Measurements from ENCODE around the gene SLC26A11.

The SLC26A11 gene

DNA sequence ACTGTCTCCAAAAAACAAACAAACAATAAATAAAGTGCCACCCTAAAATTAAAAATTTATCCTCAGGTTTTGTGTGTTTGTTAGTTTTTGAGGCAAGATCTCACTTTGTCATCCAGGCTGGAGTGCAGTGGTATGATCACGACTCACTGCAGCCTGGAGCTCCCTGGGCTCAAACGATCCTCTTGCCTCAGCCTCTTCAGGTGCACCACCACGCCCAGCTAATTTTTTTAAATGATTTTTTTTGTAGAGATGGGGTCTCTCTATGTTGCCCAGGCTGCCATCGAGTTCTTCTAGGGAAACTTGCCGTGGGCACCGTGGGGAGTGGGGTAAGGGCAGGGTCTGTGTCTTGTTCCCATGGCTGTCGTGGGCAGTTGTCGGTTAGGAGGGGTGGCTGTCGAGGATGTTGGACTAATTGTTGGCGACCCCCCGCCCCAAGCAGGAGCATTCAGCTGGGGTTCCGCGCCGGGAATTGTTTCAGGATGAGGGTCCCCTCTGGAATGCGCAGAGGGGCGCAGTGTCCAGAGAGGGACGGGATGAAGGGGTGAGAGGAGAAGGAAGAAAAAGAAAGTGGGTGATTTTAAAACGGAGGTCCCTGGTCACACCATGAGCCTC is 39.3 kb downstream of the SLC26A11 start:
- Histone ChIP-seq H4K20me1 (ENCODE audit: insufficient read depth) (no peaks in the 10 kb centered on the region), H3K36me3 (ENCODE audit: insufficient read depth) (no peaks in the 10 kb centered on the region), H3K79me2 (ENCODE audit: insufficient read depth, low read depth) (no peaks in the 10 kb centered on the region), H3K27ac (peak overlapping the region; percentile 75), H3K4me3 (IDR thresholded peaks at IDR 0.05; ENCODE audit: insufficient read depth, low read depth, low read length) (no peak overlapping the region), H3K4me2 (peak overlapping the region; percentile 39), H3K4me1 (ENCODE audit: low read depth, poor library complexity, severe bottlenecking) (peaks cover 68% of the 10 kb centered on the region), H3K9ac (peak overlapping the region; percentile 76), H3K27me3 (ENCODE audit: insufficient read depth, low read depth) (no peaks in the 10 kb centered on the region), H2AFZ (ENCODE audit: low read depth) (peak overlapping the region; percentile 25)
- TF ChIP-seq, protein P1, sequence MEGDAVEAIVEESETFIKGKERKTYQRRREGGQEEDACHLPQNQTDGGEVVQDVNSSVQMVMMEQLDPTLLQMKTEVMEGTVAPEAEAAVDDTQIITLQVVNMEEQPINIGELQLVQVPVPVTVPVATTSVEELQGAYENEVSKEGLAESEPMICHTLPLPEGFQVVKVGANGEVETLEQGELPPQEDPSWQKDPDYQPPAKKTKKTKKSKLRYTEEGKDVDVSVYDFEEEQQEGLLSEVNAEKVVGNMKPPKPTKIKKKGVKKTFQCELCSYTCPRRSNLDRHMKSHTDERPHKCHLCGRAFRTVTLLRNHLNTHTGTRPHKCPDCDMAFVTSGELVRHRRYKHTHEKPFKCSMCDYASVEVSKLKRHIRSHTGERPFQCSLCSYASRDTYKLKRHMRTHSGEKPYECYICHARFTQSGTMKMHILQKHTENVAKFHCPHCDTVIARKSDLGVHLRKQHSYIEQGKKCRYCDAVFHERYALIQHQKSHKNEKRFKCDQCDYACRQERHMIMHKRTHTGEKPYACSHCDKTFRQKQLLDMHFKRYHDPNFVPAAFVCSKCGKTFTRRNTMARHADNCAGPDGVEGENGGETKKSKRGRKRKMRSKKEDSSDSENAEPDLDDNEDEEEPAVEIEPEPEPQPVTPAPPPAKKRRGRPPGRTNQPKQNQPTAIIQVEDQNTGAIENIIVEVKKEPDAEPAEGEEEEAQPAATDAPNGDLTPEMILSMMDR (conservative IDR thresholded peaks at IDR 0.05; ENCODE audit: low read depth, low read length), result no peak

DNA sequence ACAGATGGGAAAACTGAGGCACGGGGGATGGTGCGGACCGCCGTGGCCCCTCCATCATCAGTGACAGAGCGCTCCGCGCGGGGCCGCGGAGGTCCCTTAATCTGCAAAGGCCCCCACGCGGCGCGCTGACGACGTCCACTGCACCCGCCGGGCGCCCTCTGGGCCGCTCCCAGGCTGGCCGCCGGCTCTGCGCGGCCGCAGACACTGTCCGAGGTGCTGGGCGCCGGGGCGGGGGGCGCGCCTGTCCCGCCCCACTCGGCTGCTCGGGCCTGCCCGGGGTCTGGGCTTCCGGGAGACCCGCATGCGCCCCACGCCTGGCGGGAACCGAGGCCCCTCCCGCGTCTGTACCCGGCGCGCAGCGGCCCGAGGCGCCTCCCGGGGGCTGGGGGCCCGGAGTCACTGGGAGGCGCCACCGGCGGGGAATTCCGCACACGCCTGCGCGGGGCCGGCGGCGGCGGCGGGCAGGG is 39.9 kb downstream of the SLC26A11 start:
- Histone ChIP-seq H3K27me3 (ENCODE audit: insufficient read depth, low read depth) (no peaks in the 10 kb centered on the region), H3K27ac (peak overlapping the region; percentile 75), H2AFZ (ENCODE audit: low read depth) (peak overlapping the region; percentile 25), H3K79me2 (ENCODE audit: insufficient read depth, low read depth) (no peaks in the 10 kb centered on the region), H3K9ac (peak overlapping the region; percentile 76), H4K20me1 (ENCODE audit: insufficient read depth) (no peaks in the 10 kb centered on the region), H3K4me1 (ENCODE audit: low read depth, poor library complexity, severe bottlenecking) (peaks cover 62% of the 10 kb centered on the region), H3K4me3 (IDR thresholded peaks at IDR 0.05; ENCODE audit: insufficient read depth, low read depth, low read length) (no peak overlapping the region), H3K36me3 (ENCODE audit: insufficient read depth) (no peaks in the 10 kb centered on the region), H3K4me2 (peak overlapping the region; percentile 39)
- TF ChIP-seq, protein P1 (conservative IDR thresholded peaks at IDR 0.05; ENCODE audit: low read depth, low read length), result no peak

DNA sequence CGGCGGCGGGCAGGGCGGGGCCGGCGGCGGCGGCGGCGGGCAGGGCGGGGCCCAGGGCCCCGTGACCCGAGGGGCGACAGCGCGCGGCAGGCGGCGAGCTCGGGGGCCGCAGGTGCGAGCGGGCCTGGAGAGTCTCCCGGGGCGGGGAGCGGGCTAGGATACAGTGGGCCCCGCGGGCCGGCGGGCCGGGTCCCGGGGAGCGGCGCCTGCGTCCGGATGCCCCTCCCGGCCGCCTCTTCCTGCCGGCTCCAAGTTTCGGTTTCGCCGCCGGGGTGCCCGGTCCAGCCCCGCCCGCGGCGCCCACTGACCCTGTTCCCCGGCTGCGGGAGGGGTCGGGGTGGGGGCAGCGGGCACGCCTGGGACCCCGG is 40.5 kb downstream of the SLC26A11 start, which contains the start of gene RNF213:
RNF213 (plus strand) TSS at position 62 of the 368 bp plus-strand sequence. CDS start 2,830 bp downstream, outside the sequence.
- H3K27ac ChIP-seq, result peak within 1 kb of the TSS; percentile 88
- peaks cover 56% of the 10 kb centered on the region for H3K4me1 ChIP-seq (ENCODE audit: low read depth, poor library complexity, severe bottlenecking)
- H3K27me3 ChIP-seq (ENCODE audit: insufficient read depth, low read depth), result no peaks in the 10 kb centered on the region
- H3K79me2 ChIP-seq (ENCODE audit: insufficient read depth, low read depth), result no peaks in the 10 kb centered on the region
- H2AFZ ChIP-seq (ENCODE audit: low read depth), result peak within 1 kb of the TSS; percentile 48
- H3K9ac ChIP-seq, result peak within 1 kb of the TSS; percentile 88
- H3K36me3 ChIP-seq (ENCODE audit: insufficient read depth), result no peaks in the 10 kb centered on the region
- H3K4me3 ChIP-seq (IDR thresholded peaks at IDR 0.05; ENCODE audit: insufficient read depth, low read depth, low read length), result no peak within 1 kb of the TSS
- H4K20me1 ChIP-seq (ENCODE audit: insufficient read depth), result no peaks in the 10 kb centered on the region
- TF ChIP-seq, protein P1 (conservative IDR thresholded peaks at IDR 0.05; ENCODE audit: low read depth, low read length), result no peak
- H3K4me2 ChIP-seq, result peak within 1 kb of the TSS; percentile 99

DNA sequence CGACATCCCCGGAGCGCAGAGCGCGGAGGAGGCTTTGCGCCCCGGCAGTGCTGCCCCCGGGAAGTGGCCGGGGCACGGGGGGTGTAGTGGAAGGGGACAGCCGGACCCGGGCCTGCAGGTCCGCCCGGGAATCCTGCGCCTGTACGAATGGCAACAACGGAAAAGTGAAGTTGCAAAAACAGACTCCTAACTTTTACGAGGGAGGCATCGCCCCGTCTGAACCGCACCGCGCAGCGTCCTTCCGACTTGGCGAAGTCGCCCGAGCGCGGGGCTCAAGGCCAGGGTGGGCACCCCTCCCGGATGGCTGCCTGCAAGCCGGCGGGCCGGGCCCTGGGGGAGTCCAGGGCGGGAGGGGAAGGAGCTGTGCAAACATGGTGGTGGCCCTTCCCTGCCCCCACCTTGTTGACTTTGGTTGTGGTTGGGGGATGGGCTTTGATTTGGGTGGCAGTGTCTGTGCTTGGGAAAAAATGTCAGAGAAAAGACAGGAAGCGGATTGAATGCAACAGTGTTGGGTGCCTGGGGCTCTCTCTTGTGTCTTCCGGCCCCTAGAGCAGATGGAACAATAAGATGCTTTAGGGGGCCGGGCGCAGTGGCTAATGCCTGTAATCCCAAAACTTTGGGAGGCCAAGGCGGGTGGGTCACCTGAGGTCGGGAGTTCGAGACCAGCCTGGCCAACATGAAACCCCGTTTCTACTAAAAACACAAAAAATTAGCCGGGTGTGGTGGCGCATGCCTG is 41.1 kb downstream of the SLC26A11 start:
- Histone ChIP-seq H3K4me1 (ENCODE audit: low read depth, poor library complexity, severe bottlenecking) (peaks cover 50% of the 10 kb centered on the region), H3K36me3 (ENCODE audit: insufficient read depth) (no peaks in the 10 kb centered on the region), H3K79me2 (ENCODE audit: insufficient read depth, low read depth) (no peaks in the 10 kb centered on the region), H3K4me2 (peak overlapping the region; percentile 99), H3K4me3 (IDR thresholded peaks at IDR 0.05; ENCODE audit: insufficient read depth, low read depth, low read length) (no peak overlapping the region), H3K27ac (peak overlapping the region; percentile 88), H3K27me3 (ENCODE audit: insufficient read depth, low read depth) (no peaks in the 10 kb centered on the region), H4K20me1 (ENCODE audit: insufficient read depth) (no peaks in the 10 kb centered on the region), H3K9ac (peak overlapping the region; percentile 88), H2AFZ (ENCODE audit: low read depth) (peak overlapping the region; percentile 48)
- TF ChIP-seq, protein P1 (conservative IDR thresholded peaks at IDR 0.05; ENCODE audit: low read depth, low read length), result no peak
